PC-3 (cell line): ENCODE measurements around the gene TNS3. TPM values are rescaled to one million over a fixed set of nuclear protein-coding genes. Genes with fewer than 3 reads are reported as not detected.

Experiments used
- ATAC-seq: fragments of 200-7000 bp; cut with Tn5 transposase; 2 replicates; pipeline ENCODE4 v1.9.1; 2020; ENCODE audit warnings: mild to moderate bottlenecking, moderate library complexity
- BruUV-seq: library from RNA; stranded (reverse); fragments of 400-500 nt; replicated peaks from 2 replicates; lab custom pipeline; 2021; lab: Mats Ljungman, UMichigan
- CTCF ChIA-PET: fragments of 300-600 bp; sonication (Branson Sonifier 250); formaldehyde crosslinking; loops from one replicate; lab custom pipeline; 2022; ENCODE audit warnings: antibody characterized with exemption; lab: Charles Lee
- POLR2A ChIA-PET: fragments of 300-600 bp; sonication (Branson Sonifier 250); formaldehyde crosslinking; loops from one replicate; lab custom pipeline; 2022; ENCODE audit warnings: antibody characterized with exemption; ENCODE audit not compliant: unreplicated experiment; lab: Charles Lee
- DNase-seq: peaks from one replicate; pipeline ENCODE4 v3.0.0-alpha.2; 2015
- H2AFZ ChIP-seq: fragments of 300-600 bp; sonication (generic); 2 replicates; pipeline ENCODE4 v1.6.0; 2016; ENCODE audit warnings: antibody characterized with exemption, low read length
- H3F3A ChIP-seq: fragments of 300-600 bp; sonication (generic); one replicate; pipeline ENCODE4 v1.6.0; 2017; ENCODE audit warnings: antibody characterized with exemption, low read length, control low read depth, mild to moderate bottlenecking; ENCODE audit not compliant: unreplicated experiment
- H3K27ac ChIP-seq: fragments of 300-600 bp; sonication (generic); 2 replicates; pipeline ENCODE4 v1.5.1; 2016; ENCODE audit warnings: mild to moderate bottlenecking, low read length
- H3K27me3 ChIP-seq: fragments of 300-600 bp; sonication (generic); 2 replicates; pipeline ENCODE4 v1.6.1; 2016; ENCODE audit warnings: low read length, mixed read lengths
- H3K36me3 ChIP-seq: fragments of 300-600 bp; sonication (generic); 2 replicates; pipeline ENCODE4 v1.6.1; 2016; ENCODE audit warnings: low read depth, mixed run types, low read length, mixed read lengths
- H3K4me1 ChIP-seq: fragments of 300-600 bp; sonication (generic); 2 replicates; pipeline ENCODE4 v1.5.1; 2016; ENCODE audit warnings: low read length; ENCODE audit not compliant: insufficient read depth
- H3K4me2 ChIP-seq: fragments of 300-600 bp; sonication (generic); 2 replicates; pipeline ENCODE4 v1.6.0; 2016; ENCODE audit warnings: low read length
- H3K4me3 ChIP-seq: fragments of 300-600 bp; sonication (generic); 2 replicates; pipeline ENCODE4 v1.5.1; 2016; ENCODE audit warnings: mild to moderate bottlenecking, low read length, mixed read lengths
- H3K79me2 ChIP-seq: fragments of 300-600 bp; sonication (generic); 2 replicates; pipeline ENCODE4 v1.6.1; 2017; ENCODE audit warnings: low read length, mixed read lengths
- H3K9ac ChIP-seq: fragments of 300-600 bp; sonication (generic); 2 replicates; pipeline ENCODE4 v1.6.0; 2016; ENCODE audit warnings: mild to moderate bottlenecking, low read length
- H3K9me2 ChIP-seq: fragments of 300-600 bp; sonication (generic); replicated peaks from 2 replicates; pipeline ENCODE4 v1.6.1; 2016; ENCODE audit warnings: mixed run types, low read length, mixed read lengths
- H3K9me3 ChIP-seq: fragments of 300-600 bp; sonication (generic); 2 replicates; pipeline ENCODE4 v1.6.1; 2016; ENCODE audit warnings: low read length, mixed read lengths
- H4K20me1 ChIP-seq: fragments of 300-600 bp; sonication (generic); 2 replicates; pipeline ENCODE4 v1.6.1; 2016; ENCODE audit warnings: low read length, mixed read lengths
- CTCF ChIP-seq: fragments of 300-600 bp; sonication (generic); conservative IDR thresholded peaks from 2 replicates; pipeline ENCODE4 v1.5.1; 2017; ENCODE audit warnings: antibody characterized with exemption, low read depth, mild to moderate bottlenecking, low read length
- EZH2 ChIP-seq: fragments of 300-600 bp; sonication (generic); IDR thresholded peaks from one replicate; pipeline ENCODE4 v1.6.1; 2017; ENCODE audit warnings: antibody characterized with exemption, mild to moderate bottlenecking, low read length; ENCODE audit not compliant: unreplicated experiment
- EZH2phosphoT487 ChIP-seq: fragments of 300-600 bp; sonication (generic); IDR thresholded peaks from 2 replicates; pipeline ENCODE4 v1.6.1; 2018; ENCODE audit warnings: mild to moderate bottlenecking, antibody characterized with exemption, low read length, borderline replicate concordance
- intact Hi-C: fragments of 100-400 bp; cut with micrococcal nuclease; formaldehyde crosslinking; loops from 2 replicates; pipeline ENCODE4 v1.9.0; 2023
- total RNA-seq: library from RNA; depleted of rRNA; stranded (reverse); fragments of >200 nt; gene quantifications from 2 replicates; pipeline ENCODE4 v1.2.3, GENCODE V29; 2014

TNS3 gene
- total RNA-seq, 1 experiment from 2014 or later = 72.3 TPM

- Histone ChIP-seq H3K9ac (no peak overlapping the region), H3K27me3 (no peaks in the 10 kb centered on the region), H3K27ac (no peak overlapping the region), H3K36me3 (peaks cover 14% of the 10 kb centered on the region; the same call in 1 of the 2 replicates), H3K4me1 (no peaks in the 10 kb centered on the region), H3K9me2 (no peaks in the 10 kb centered on the region), H3K4me2 (no peak overlapping the region), H3K79me2 (no peaks in the 10 kb centered on the region), H2AFZ (no peak overlapping the region), H4K20me1 (no peaks in the 10 kb centered on the region), H3K9me3 (no peaks in the 10 kb centered on the region), H3K4me3 (no peak overlapping the region), H3F3A (no peaks in the 10 kb centered on the region)
- DNase-seq (no peak), ATAC-seq (no peak)
- no TSS peak for BruUV-seq
- ChIA-PET POLR2A (no interaction called here), CTCF (no interaction called here)
- intact Hi-C loops = no loop called here
- TF ChIP-seq CTCF = no peak
- no peak for TF ChIP-seq EZH2
- no peak for TF ChIP-seq EZH2phosphoT487
Measured at GRCh38 chr7:47303695-47304453, 278.0 kb downstream of the TNS3 start.

GRCh38 chr7:47303014-47303694, 278.8 kb downstream of the TNS3 start:
- TF ChIP-seq CTCF (no peak), EZH2 (no peak), EZH2phosphoT487 (no peak)
- Histone ChIP-seq H3K9me2 (no peaks in the 10 kb centered on the region), H3K36me3 (peaks cover 14% of the 10 kb centered on the region; the same call in 1 of the 2 replicates), H3K27ac (no peak overlapping the region), H3K79me2 (no peaks in the 10 kb centered on the region), H2AFZ (no peak overlapping the region), H3K27me3 (no peaks in the 10 kb centered on the region), H3K9ac (no peak overlapping the region), H3K4me2 (no peak overlapping the region), H3F3A (no peaks in the 10 kb centered on the region), H3K4me3 (no peak overlapping the region), H3K4me1 (no peaks in the 10 kb centered on the region), H3K9me3 (no peaks in the 10 kb centered on the region), H4K20me1 (no peaks in the 10 kb centered on the region)
- ChIA-PET POLR2A (no interaction called here), CTCF (no interaction called here)
- no peak for ATAC-seq
- BruUV-seq = no TSS peak
- intact Hi-C loops = no loop called here
- no peak for DNase-seq

GRCh38 chr7:47302560-47302959, 279.4 kb downstream of the TNS3 start:
- Histone ChIP-seq H3K4me1 (no peaks in the 10 kb centered on the region), H2AFZ (no peak overlapping the region), H3K79me2 (no peaks in the 10 kb centered on the region), H3K27ac (no peak overlapping the region), H3K9me2 (no peaks in the 10 kb centered on the region), H3K4me2 (no peak overlapping the region), H4K20me1 (no peaks in the 10 kb centered on the region), H3K36me3 (peaks cover 15% of the 10 kb centered on the region; the same call in 1 of the 2 replicates), H3K27me3 (no peaks in the 10 kb centered on the region), H3K4me3 (no peak overlapping the region), H3K9ac (no peak overlapping the region), H3F3A (no peaks in the 10 kb centered on the region), H3K9me3 (no peaks in the 10 kb centered on the region)
- ATAC-seq (no peak), DNase-seq (no peak)
- POLR2A ChIA-PET = no interaction called here
- CTCF ChIA-PET = no interaction called here
- no TSS peak for BruUV-seq
- TF ChIP-seq CTCF (no peak), EZH2phosphoT487 (no peak), EZH2 (no peak)
- intact Hi-C loops = no loop called here
